Parathyroid adenoma (tissue), 2 donors: ENCODE measurements around the gene UBR2.

Experiments
- H2AFZ ChIP-seq: fragments of 300-600 bp; sonication (generic); one replicate; pipeline ENCODE4 v1.7.0; 2017; ENCODE audit warnings: antibody characterized with exemption, mild to moderate bottlenecking
- H3K27ac ChIP-seq: fragments of 300-600 bp; sonication (generic); one replicate; pipeline ENCODE4 v1.7.0; 2017
- H3K27me3 ChIP-seq: fragments of 300-600 bp; sonication (generic); one replicate; pipeline ENCODE4 v1.7.0; 2017; ENCODE audit warnings: low read length; ENCODE audit not compliant: control insufficient read depth, insufficient read depth
- H3K36me3 ChIP-seq: fragments of 300-600 bp; sonication (generic); one replicate; pipeline ENCODE4 v1.7.0; 2017; ENCODE audit warnings: low read length; ENCODE audit not compliant: control insufficient read depth, insufficient read depth
- H3K4me1 ChIP-seq: fragments of 300-600 bp; sonication (generic); one replicate; pipeline ENCODE4 v1.7.0; 2017; ENCODE audit warnings: control low read depth
- H3K4me2 ChIP-seq: fragments of 300-600 bp; sonication (generic); one replicate; pipeline ENCODE4 v1.7.0; 2017; ENCODE audit warnings: low read length
- H3K4me3 ChIP-seq: fragments of 300-600 bp; sonication (generic); one replicate; pipeline ENCODE4 v1.7.0; 2017; ENCODE audit warnings: low read depth, low read length
- H3K79me2 ChIP-seq: fragments of 300-600 bp; sonication (generic); one replicate; pipeline ENCODE4 v1.7.0; 2017; ENCODE audit warnings: control low read depth
- H3K9ac ChIP-seq: fragments of 300-600 bp; sonication (generic); one replicate; pipeline ENCODE4 v1.7.0; 2017; ENCODE audit warnings: mild to moderate bottlenecking
- H3K9me3 ChIP-seq: fragments of 300-600 bp; sonication (generic); one replicate; pipeline ENCODE4 v1.7.0; 2017; ENCODE audit warnings: low read length; ENCODE audit not compliant: control insufficient read depth
- TF ChIP-seq, protein P1 (sequence below): fragments of 300-600 bp; sonication (generic); IDR thresholded peaks from one replicate; pipeline ENCODE4 v1.7.0; 2017; ENCODE audit warnings: antibody characterized with exemption, mild to moderate bottlenecking
- donor health status: primary hyperparathyroidism.

Gene UBR2

DNA sequence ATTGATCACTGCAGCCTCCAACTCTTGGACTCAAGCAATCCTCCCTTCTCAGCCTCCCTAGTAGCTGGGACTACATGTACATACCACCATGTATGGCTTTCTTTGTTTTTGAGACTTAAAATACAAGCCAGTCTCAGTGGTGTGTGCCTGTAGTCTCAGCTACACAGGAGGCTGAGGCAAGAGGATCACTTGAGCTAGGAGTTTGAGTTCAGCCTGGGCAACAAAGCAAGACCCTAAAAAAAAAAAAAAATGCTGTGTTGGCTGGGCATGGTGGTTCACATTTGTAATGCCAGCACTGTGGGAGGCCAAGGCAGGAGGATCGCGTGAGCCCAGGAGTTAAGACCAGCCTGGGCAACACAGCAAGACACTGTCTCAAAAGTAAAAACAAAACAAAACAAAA, 51.7 kb downstream of the UBR2 start:
- H3K36me3 ChIP-seq = no peaks in the 10 kb centered on the region
- no peak overlapping the region for H3K4me3 ChIP-seq
- H3K27me3 ChIP-seq = no peaks in the 10 kb centered on the region
- no peak overlapping the region for H3K27ac ChIP-seq
- H3K79me2 ChIP-seq = no peaks in the 10 kb centered on the region
- no peak overlapping the region for H2AFZ ChIP-seq
- TF ChIP-seq, protein P1, sequence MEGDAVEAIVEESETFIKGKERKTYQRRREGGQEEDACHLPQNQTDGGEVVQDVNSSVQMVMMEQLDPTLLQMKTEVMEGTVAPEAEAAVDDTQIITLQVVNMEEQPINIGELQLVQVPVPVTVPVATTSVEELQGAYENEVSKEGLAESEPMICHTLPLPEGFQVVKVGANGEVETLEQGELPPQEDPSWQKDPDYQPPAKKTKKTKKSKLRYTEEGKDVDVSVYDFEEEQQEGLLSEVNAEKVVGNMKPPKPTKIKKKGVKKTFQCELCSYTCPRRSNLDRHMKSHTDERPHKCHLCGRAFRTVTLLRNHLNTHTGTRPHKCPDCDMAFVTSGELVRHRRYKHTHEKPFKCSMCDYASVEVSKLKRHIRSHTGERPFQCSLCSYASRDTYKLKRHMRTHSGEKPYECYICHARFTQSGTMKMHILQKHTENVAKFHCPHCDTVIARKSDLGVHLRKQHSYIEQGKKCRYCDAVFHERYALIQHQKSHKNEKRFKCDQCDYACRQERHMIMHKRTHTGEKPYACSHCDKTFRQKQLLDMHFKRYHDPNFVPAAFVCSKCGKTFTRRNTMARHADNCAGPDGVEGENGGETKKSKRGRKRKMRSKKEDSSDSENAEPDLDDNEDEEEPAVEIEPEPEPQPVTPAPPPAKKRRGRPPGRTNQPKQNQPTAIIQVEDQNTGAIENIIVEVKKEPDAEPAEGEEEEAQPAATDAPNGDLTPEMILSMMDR = no peak
- H3K4me2 ChIP-seq = no peak overlapping the region
- H3K4me1 ChIP-seq = peaks cover 6% of the 10 kb centered on the region
- H3K9me3 ChIP-seq = no peaks in the 10 kb centered on the region
- H3K9ac ChIP-seq = no peak overlapping the region

DNA sequence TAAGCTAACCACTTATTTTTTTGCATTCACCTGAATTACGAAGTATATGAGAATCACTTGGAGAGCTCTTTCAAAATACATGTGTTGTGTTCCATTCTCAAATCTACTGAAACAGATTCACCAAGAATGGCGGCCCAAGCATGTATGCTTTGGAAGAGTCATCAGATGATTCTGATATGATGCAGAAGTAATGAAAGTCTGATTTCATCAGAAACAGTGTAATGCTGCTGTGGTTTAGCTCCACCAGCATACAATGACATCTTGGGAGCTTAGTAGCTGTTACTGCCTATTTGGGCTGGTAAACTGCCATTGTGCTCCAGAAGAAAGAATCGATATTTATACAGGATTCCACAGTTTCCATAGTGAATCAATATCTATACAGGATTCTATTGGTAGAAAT, 52.9 kb downstream of the UBR2 start:
- Histone ChIP-seq H3K36me3 (no peaks in the 10 kb centered on the region), H3K9ac (no peak overlapping the region), H3K27me3 (no peaks in the 10 kb centered on the region), H3K27ac (no peak overlapping the region), H2AFZ (no peak overlapping the region), H3K4me1 (peaks cover 6% of the 10 kb centered on the region), H3K79me2 (no peaks in the 10 kb centered on the region), H3K4me3 (no peak overlapping the region), H3K4me2 (no peak overlapping the region), H3K9me3 (no peaks in the 10 kb centered on the region)
- TF ChIP-seq, protein P1 = no peak

DNA sequence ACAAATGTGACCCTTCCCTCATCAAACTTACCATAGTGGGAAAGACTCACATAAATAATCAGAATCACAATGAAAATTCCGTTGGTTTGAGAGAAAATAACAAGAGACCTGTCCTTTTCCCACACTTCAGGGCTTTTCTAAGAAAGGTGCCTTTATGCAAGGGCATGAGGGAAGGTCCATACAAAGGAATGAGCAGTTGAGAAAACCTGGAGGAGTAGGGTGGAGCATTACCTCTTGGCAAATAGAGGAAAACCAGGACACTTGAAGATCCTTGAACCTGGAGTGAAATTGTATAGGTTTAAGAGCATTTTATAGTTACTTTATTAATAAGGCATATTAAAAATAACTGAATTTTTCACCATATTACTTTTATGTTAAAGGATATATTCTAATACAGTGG, 54.3 kb downstream of the UBR2 start:
- Histone ChIP-seq H3K9ac (no peak overlapping the region), H3K4me3 (no peak overlapping the region), H3K9me3 (no peaks in the 10 kb centered on the region), H3K27me3 (no peaks in the 10 kb centered on the region), H2AFZ (no peak overlapping the region), H3K79me2 (no peaks in the 10 kb centered on the region), H3K4me1 (peaks cover 6% of the 10 kb centered on the region), H3K36me3 (no peaks in the 10 kb centered on the region), H3K27ac (no peak overlapping the region), H3K4me2 (no peak overlapping the region)
- TF ChIP-seq, protein P1 = no peak

DNA sequence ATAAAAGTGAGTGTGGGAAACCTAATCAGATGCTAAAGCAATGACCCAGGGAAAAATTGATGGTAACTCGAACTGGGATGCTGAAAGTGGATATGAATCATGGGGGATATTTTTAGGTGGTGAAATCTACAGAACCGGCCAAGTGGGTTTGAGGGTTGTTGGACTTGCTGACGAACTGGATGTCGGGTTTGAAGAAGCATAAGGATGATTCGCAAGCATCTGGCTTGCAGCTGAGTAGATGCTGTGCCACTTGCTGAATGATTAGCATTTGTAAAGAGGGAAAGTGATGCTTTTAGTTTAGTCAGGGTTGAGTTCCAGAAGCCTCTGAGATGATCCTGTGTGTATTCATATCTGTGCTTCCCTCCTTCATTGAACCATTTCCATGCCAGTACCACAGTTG, 54.9 kb downstream of the UBR2 start:
- no peak overlapping the region for H3K4me3 ChIP-seq
- H2AFZ ChIP-seq = no peak overlapping the region
- H3K27me3 ChIP-seq = no peaks in the 10 kb centered on the region
- H3K9me3 ChIP-seq = no peaks in the 10 kb centered on the region
- H3K4me2 ChIP-seq = no peak overlapping the region
- no peaks in the 10 kb centered on the region for H3K36me3 ChIP-seq
- no peak overlapping the region for H3K27ac ChIP-seq
- peaks cover 6% of the 10 kb centered on the region for H3K4me1 ChIP-seq
- no peak overlapping the region for H3K9ac ChIP-seq
- no peaks in the 10 kb centered on the region for H3K79me2 ChIP-seq
- TF ChIP-seq, protein P1 = no peak

DNA sequence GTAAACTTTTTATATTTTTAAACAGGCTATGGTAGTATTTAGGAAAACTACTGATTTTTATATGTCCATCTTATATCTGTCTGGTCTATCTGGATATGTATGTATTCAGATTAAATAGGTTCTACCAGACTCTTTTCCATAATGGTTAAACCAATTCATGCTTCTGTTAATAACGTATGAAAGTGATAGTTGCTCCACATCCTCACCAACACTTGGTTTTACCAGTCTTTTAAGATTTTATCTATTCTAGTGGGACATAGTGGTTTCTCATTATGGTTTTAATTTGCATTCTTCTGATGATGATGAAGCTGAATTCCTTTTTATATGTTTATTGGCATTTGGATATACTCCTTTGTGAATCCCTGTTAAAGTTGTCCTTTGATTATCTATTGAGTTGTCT, 56.1 kb downstream of the UBR2 start:
- Histone ChIP-seq H3K36me3 (no peaks in the 10 kb centered on the region), H3K79me2 (no peaks in the 10 kb centered on the region)

More for the DNA sequence above, 56.1 kb downstream of the UBR2 start:
- Histone ChIP-seq H3K4me3 (no peak overlapping the region), H3K27me3 (no peaks in the 10 kb centered on the region), H3K27ac (no peak overlapping the region), H3K9me3 (no peaks in the 10 kb centered on the region), H3K4me2 (no peak overlapping the region), H2AFZ (no peak overlapping the region), H3K4me1 (peaks cover 6% of the 10 kb centered on the region), H3K9ac (no peak overlapping the region)
- TF ChIP-seq, protein P1 = no peak
